Activated naive CD4-positive, alpha-beta T cell treated with Interleukin-2 at 50 U/mL for 16 hours (primary cell): ENCODE data around the gene ZDHHC21.
A peak's percentile ranks its signal among the peaks of the same experiment; 100 is the strongest.
"Not testable (repeated sequence)": the region's sequence is repeated elsewhere in the genome, so short reads cannot be mapped to it uniquely, and the experiment has no call there.

Experiments used
- DNase-seq: peaks from one replicate; pipeline ENCODE4 v3.0.0-alpha.2; 2020

Gene ZDHHC21

DNA sequence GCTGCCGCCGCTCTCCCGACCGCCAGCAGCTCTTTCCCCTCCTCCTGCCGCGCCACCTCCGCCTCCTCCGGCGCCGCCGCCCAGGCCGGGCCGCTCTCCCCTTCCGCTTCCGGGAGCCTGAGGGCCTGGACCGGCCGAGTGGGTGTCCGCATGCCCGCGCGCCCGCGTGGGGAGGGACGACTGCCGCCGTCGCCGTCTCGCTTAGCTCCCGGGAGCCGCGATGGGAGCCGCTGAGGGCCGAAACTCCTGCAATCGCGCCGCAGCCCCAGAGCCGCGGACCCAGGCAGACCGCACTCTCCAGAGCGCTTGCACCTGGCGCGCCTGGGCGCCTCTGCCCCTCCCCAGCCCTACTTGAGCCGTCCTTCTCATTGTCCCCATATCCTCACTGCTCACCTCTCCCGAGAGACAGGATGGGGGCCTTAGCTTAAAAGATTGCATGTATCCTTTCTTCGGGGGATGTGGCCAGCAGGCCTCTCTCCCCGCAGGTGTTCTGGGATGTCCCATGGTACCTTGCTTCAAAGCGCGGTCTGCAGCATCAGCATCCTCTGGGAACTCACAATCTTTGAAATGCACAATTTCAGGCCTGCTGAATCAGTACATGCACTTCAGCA lies at the start of gene ZDHHC21:
ZDHHC21 (minus strand) TSS at position 182 of the 611 bp plus-strand sequence. CDS start 19,092 bp downstream, outside the sequence.
- peak; percentile 65 for DNase-seq

GRCh38 chr9:14741369-14741768 lies 48.1 kb upstream of the ZDHHC21 start:
- no peak for DNase-seq

GRCh38 chr9:14733133-14733532 lies 39.9 kb upstream of the ZDHHC21 start:
- no peak for DNase-seq

- DNase-seq = no peak
These were observed 38.2 kb upstream of the ZDHHC21 start for GRCh38 chr9:14731294-14731981.

DNA sequence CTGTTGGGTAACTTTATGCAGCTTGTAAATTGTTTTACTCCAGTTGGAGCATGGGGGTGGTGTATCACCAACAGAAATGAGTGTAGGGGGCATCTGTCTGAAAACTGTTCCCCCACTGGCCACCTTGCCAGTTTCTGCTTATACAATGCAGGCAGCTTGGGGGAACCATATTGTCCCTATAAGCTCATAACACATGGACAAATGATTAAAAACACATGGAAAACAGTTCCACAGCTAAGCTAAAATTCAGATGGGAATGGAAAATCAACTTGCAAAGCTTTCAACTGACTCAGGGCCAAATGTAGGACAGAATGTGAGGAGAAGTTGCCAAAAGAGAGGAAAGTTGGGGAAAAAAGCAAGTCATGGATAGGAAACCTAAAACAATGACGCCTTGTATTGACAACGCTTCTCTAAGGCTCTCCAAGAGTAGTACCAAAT lies 37.2 kb upstream of the ZDHHC21 start:
- DNase-seq = no peak

DNA sequence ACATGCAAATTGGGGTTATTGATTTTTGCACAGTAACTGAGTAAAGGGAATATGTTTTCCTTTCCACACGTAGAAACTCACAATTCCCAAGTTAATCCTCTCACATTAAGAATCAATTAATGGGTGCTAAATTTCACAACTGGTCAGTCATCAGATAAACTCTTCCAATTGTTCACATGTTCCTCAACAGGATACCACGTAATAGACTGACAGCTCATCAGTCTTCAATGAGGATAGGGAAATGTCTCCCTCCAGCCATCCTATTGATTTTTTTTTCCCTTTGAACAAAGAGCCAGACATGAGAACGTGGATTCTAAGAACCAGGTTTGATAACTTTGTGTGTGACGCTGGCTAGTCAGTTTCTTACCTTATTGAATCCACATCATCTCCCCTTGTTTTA lies 30.1 kb upstream of the ZDHHC21 start:
- DNase-seq = no peak

- no peak for DNase-seq
These were observed 29.3 kb upstream of the ZDHHC21 start, which contains the start of gene CER1 for GRCh38 chr9:14722391-14723035. Gene CER1 (minus strand): TSS chr9:14722733. CDS start chr9:14722672, 61 bp downstream.

- no peak for DNase-seq
These were observed 26.1 kb upstream of the ZDHHC21 start for GRCh38 chr9:14719231-14719923.

- no peak for DNase-seq
These were observed 21.9 kb upstream of the ZDHHC21 start for GRCh38 chr9:14715102-14715501.

- no peak for DNase-seq
These were observed 20.0 kb upstream of the ZDHHC21 start for GRCh38 chr9:14713187-14713767.

DNA sequence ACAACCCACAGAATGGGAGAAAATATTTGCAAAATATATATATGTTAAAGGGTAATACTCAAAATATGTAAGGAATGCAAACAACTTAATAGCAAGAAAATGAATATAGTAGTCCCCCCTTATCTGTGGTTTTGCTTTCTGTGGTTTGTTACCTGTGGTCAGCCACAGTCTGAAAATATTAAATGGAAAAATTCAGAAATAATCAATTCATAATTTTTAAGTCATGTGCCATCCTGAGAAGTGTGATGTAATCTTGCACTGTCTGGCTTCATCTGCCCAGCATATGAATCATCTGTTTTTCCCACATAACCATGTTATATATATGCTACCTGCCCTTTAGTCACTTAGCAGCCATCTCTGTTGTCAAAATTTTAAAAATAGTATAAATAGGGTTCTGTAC lies 17.6 kb upstream of the ZDHHC21 start:
- no peak for DNase-seq

DNA sequence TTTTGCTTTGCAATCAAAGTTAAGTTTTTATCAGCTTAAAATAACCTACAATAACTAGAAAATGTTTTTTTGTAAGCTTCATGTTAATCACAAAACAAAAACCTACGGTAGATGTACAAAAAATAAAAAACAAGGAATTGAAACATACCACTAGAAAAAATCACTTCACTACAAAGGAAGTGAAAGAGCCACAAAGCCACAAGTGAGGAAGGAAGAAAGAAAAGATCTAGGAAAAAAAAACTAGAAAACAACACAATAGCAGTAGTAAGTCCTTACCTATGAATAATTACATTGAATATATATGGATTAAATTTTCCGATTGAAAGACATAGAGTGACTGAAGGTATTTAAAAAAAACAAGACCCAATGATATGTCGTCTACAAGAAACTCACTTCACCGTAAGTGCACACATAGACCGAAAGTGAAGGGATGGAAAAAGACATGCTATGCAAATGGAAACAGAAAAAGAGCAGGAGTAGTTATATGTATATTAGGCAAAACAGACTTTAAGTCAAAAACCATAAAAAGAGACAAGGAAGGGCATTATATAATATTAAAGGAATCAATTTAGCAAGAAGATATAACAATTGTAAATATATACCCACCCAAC lies 13.4 kb upstream of the ZDHHC21 start:
- no peak for DNase-seq

DNA sequence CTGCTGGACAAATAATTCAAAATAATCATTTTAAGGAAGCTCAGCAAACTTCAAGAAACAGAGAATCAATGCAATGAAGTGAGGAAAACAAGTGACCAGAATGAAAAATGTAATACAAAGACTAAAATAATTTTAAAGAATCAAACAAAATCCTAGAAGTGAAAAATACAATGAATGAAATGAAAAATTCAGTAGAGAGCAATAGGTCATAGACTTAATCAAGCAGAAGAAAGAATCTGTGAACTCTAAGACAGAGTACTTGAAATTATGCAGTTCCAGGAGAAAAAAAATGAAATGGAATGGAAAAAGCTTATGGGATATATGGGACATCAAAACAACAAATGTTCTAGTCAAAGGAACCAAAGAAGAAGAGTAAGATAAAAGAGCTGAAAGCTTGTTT lies 11.8 kb upstream of the ZDHHC21 start:
- DNase-seq = no peak

DNA sequence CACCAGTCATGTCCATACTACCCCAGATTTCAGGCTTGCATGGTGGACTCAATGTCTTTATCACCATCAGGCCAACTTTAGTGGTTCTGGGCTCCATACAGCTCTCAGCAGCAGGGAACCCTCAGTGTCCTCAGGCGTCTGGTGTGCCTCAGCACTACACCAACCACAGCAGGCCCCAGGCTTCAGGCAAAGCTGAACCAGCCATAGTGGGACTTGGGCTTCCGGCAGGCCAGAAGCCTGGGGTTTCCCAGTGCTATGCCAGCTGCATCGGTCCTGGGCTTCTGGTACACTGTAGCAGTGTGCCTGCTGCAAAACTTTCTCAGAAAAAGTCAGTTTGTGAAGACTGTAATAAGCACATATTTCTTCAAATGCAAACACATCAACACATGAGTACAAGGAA lies 11.0 kb upstream of the ZDHHC21 start:
- DNase-seq = no peak

GRCh38 chr9:14702200-14702720 lies 9.0 kb upstream of the ZDHHC21 start:
- no peak for DNase-seq

GRCh38 chr9:14692470-14693250 lies 572 bp downstream of the ZDHHC21 start:
- DNase-seq = peak; percentile 39

DNA sequence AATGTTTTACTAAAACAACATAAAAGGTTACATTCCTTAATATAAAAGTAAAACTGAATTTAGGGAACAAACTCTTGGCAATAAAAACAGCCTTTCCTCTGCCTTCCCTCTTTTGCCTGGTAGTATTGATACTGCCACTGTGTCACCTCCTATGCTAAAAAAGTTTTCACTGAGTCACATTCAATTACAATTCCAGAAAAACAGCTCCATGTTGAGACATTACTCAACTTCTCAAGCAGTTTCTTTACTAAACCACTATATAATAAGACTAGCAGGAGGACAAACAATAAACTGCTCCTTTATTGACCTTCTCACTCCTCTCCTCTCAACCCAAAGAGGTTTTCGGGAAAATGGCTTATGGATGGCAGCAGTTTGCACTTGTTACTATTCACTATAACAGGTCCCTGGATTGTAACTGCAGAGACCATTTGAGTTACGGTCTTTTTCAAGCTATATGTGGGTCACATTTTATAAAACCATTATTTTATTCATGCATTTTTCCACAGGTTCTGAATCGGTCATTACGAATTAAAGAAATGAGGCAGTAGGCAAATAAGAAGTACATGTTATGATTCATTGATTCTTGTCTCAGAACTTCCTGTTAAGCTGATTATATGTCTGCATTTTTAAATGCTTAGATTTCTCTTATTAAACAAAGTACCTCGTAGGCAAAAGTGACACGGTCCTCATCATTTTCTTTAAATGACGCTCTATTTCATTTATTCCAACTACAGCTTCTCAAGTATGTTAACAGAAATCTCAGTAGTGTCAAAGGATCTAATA lies 2.1 kb downstream of the ZDHHC21 start:
- DNase-seq = no peak

- no peak for DNase-seq
These were observed 6.1 kb downstream of the ZDHHC21 start for GRCh38 chr9:14687042-14687719.

DNA sequence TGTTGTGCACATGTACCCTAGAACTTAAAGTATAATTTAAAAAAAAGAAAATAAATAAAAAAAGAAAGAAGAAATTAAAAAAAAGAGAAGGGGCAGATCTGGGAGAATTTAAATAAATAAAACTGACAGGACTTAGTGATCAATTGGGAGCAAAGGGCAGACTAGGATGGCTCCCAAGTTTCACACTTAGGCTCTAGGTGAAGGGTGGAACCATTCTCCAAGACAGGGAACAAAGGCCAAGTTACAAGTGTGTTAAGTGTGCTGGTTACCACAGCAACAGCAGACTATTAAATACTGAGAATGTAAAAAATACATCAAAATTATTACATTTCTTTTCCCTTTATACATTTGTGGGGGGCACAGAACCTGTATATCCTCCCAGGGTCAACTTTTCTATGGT lies 7.1 kb downstream of the ZDHHC21 start:
- DNase-seq = no peak

DNA sequence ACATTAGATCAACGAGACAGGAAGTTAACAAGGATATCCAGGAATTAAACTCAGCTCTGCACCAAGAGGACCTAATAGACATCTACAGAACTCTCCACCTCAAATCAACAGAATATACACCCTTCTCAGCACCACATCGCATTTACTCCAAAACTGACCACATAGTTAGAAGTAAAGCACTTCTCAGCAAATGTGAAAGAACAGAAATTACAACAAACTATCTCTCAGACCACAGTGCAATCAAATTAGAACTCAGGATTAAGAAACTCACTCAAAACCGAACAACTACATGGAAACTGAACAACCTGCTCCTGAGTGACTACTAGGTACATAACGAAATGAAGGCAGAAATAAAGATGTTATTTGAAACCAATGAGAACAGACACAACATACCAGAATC lies 10.6 kb downstream of the ZDHHC21 start:
- not testable (repeated sequence) for DNase-seq
